Lung (tissue), 12 donors: ENCODE measurements around the gene CCDC6. TPM values are rescaled to one million over a fixed set of nuclear protein-coding genes. Genes with fewer than 3 reads are reported as not detected.

ENCODE experiments used
- ATAC-seq: fragments of 200-7000 bp; cut with Tn5 transposase; one replicate; pipeline ENCODE4 v1.9.1; 2020; ENCODE audit warnings: moderate number of reproducible peaks; ENCODE audit not compliant: insufficient read depth, low FRiP score
- DNase-seq, 3 donors: peaks; one replicate each; pipeline ENCODE4 v3.0.0-alpha.2; 2013 to 2017
- H3K27ac ChIP-seq, 2 donors: one replicate each; pipeline ENCODE4 v1.5.1; 2013; ENCODE audit warnings: mild to moderate bottlenecking in 2 of 2, moderate library complexity in 2 of 2, control low read depth in 1 of 2, inconsistent platforms in 1 of 2, low read depth in 1 of 2, low read length in 1 of 2
- H3K27me3 ChIP-seq, 3 donors: one replicate each; pipeline ENCODE4 v1.5.1; 2013; ENCODE audit warnings: low read length in 2 of 3; ENCODE audit not compliant: control insufficient read depth in 3 of 3, insufficient read depth in 3 of 3
- H3K36me3 ChIP-seq, 4 donors: one replicate each; pipeline ENCODE4 v1.5.1; 2013; ENCODE audit warnings: low read length in 4 of 4, mild to moderate bottlenecking in 1 of 4, moderate library complexity in 1 of 4; ENCODE audit not compliant: control insufficient read depth in 4 of 4, insufficient read depth in 4 of 4
- H3K4me1 ChIP-seq, 5 donors: one replicate each; pipeline ENCODE4 v1.5.1; 2013; ENCODE audit warnings: low read length in 5 of 5, mild to moderate bottlenecking in 2 of 5, moderate library complexity in 1 of 5; ENCODE audit not compliant: control insufficient read depth in 5 of 5, insufficient read depth in 5 of 5
- H3K4me3 ChIP-seq: one replicate; pipeline ENCODE4 v1.5.1; 2013; ENCODE audit warnings: mild to moderate bottlenecking, control low read depth, moderate library complexity
- H3K9ac ChIP-seq, 2 donors: one replicate each; pipeline ENCODE4 v1.5.1; 2013; ENCODE audit warnings: low read length in 2 of 2, control low read depth in 1 of 2; ENCODE audit not compliant: insufficient read depth in 1 of 2
- H3K9me3 ChIP-seq, 4 donors: one replicate each; pipeline ENCODE4 v1.5.1; 2013; ENCODE audit warnings: low read length in 3 of 4, mild to moderate bottlenecking in 1 of 4, moderate library complexity in 1 of 4; ENCODE audit not compliant: control insufficient read depth in 4 of 4, insufficient read depth in 3 of 4
- WGBS, 2 donors: extraction: QIAGEN DNeasy Blood & Tissue Kit; methylation state at CpG; one replicate each; pipeline ENCODE4 v1.1.7; 2013; 5-methylcytosine and 5-hydroxymethylcytosine counted together
- polyA plus RNA-seq, 2 donors: library from polyadenylated mRNA; stranded (reverse); fragments of 200-250 nt; gene quantifications; one replicate each; pipeline ENCODE4 v1.2.1, GENCODE V29; 2013
- total RNA-seq, 2 donors: library from RNA; depleted of rRNA in 1 of 2; stranded (reverse); fragments of >200 nt in 1 of 2; gene quantifications; one replicate each; pipeline ENCODE4 v1.2.1, GENCODE V29; 2014 to 2021
- TF ChIP-seq, protein P1 (sequence below): IDR thresholded peaks from 2 replicates; pipeline ENCODE4 v1.5.1; 2012; ENCODE audit warnings: mild to moderate bottlenecking; ENCODE audit errors: control extremely low read depth, extremely low read depth
- donor health status: control.
- donor health status: control.
- donor health status: Bipolar disorder and iron deficiency.
- donor health status: healthy.
- donor health status: DM: yes; HTN: yes; CAD: no.

The CCDC6 gene
- total and polyA plus RNA-seq, 4 donors, result 13.2 to 77.2 (median 28.1) TPM

DNA sequence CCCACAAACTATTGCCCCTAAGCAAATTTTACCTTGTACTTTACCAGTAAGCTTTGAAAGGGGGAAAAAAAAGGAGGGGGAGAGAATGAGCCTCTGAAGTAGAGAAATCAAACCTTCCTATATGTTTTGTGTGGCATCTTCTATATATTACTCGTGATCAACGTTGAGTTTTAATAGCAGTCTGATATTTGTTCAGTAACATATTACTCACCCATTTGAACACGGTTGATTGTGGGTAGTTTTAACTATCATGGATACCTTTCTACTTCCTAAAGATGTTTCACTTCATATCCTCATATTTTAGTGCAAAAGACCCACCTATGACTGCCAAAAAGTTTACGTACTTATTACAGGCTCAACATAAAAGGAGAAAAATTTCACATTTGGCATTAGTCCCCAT is 54.5 kb downstream of the CCDC6 start:
- Histone ChIP-seq H3K4me1 (peaks cover 5 to 17% (median 7%) of the 10 kb centered on the region in 5 donors), H3K9me3 (no peaks in the 10 kb centered on the region), H3K36me3 (peaks cover 5 to 10% (median 6%) of the 10 kb centered on the region in 4 donors), H3K27me3 (no peaks in the 10 kb centered on the region), H3K27ac (no peak overlapping the region), H3K4me3 (no peak overlapping the region), H3K9ac (no peak overlapping the region)
- TF ChIP-seq, protein P1, sequence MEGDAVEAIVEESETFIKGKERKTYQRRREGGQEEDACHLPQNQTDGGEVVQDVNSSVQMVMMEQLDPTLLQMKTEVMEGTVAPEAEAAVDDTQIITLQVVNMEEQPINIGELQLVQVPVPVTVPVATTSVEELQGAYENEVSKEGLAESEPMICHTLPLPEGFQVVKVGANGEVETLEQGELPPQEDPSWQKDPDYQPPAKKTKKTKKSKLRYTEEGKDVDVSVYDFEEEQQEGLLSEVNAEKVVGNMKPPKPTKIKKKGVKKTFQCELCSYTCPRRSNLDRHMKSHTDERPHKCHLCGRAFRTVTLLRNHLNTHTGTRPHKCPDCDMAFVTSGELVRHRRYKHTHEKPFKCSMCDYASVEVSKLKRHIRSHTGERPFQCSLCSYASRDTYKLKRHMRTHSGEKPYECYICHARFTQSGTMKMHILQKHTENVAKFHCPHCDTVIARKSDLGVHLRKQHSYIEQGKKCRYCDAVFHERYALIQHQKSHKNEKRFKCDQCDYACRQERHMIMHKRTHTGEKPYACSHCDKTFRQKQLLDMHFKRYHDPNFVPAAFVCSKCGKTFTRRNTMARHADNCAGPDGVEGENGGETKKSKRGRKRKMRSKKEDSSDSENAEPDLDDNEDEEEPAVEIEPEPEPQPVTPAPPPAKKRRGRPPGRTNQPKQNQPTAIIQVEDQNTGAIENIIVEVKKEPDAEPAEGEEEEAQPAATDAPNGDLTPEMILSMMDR, result no peak
- DNase-seq (no peak), ATAC-seq (no peak)
- WGBS, 2 donors, result 89 to 93% methylated on average over 4 of the region's 4 CpGs

- TF ChIP-seq, protein P1, result no peak
- Histone ChIP-seq H3K27me3 (no peaks in the 10 kb centered on the region), H3K4me3 (no peak overlapping the region), H3K9me3 (no peaks in the 10 kb centered on the region), H3K27ac (no peak overlapping the region), H3K4me1 (peaks cover 0 to 9% (median 5%) of the 10 kb centered on the region in 5 donors), H3K36me3 (peaks cover 6 to 12% (median 8%) of the 10 kb centered on the region in 4 donors), H3K9ac (no peak overlapping the region)
- no peak for ATAC-seq
- DNase-seq, result no peak
- WGBS, 2 donors, result 77 to 78% methylated on average over 7 of the region's 7 CpGs
Measured at GRCh38 chr10:59847888-59848287, 58.5 kb downstream of the CCDC6 start.

- Histone ChIP-seq H3K27me3 (no peaks in the 10 kb centered on the region), H3K27ac (no peak overlapping the region), H3K36me3 (peaks cover 6 to 12% (median 8%) of the 10 kb centered on the region in 4 donors), H3K4me1 (peaks cover 0 to 6% (median 4%) of the 10 kb centered on the region in 5 donors), H3K9ac (no peak overlapping the region), H3K4me3 (no peak overlapping the region), H3K9me3 (no peaks in the 10 kb centered on the region)
- 92% methylated on average over 2 of the region's 2 CpGs for WGBS, 2 donors
- ATAC-seq (no peak), DNase-seq (no peak)
- TF ChIP-seq, protein P1, result no peak
Measured at GRCh38 chr10:59847326-59847725, 59.0 kb downstream of the CCDC6 start.

GRCh38 chr10:59844436-59844835 is 61.9 kb downstream of the CCDC6 start:
- Histone ChIP-seq H3K9ac (no peak overlapping the region), H3K9me3 (no peaks in the 10 kb centered on the region), H3K4me1 (peaks cover 0 to 4% (median 0%) of the 10 kb centered on the region in 5 donors), H3K27me3 (no peaks in the 10 kb centered on the region), H3K36me3 (peaks cover 1 to 16% (median 4%) of the 10 kb centered on the region in 4 donors), H3K4me3 (no peak overlapping the region), H3K27ac (no peak overlapping the region)
- WGBS, 2 donors, result 81 to 88% methylated on average over 3 of the region's 3 CpGs
- TF ChIP-seq, protein P1, result no peak
- no peak for ATAC-seq
- DNase-seq, result no peak
